Uterus (tissue), 2 donors: Measurements from ENCODE around the gene HSH2D.

ENCODE experiments used
- CTCF ChIP-seq, 4 experiments: fragments of 200-600 bp in 2 of 4; fragments of 450-650 bp in 2 of 4; sonication (generic) in 2 of 4; IDR thresholded peaks; one replicate each; pipeline ENCODE4 v1.5.1; 2016 to 2019; ENCODE audit warnings: antibody characterized with exemption in 4 of 4, mild to moderate bottlenecking in 2 of 4, moderate library complexity in 1 of 4
- POLR2A ChIP-seq, 2 donors: fragments of 450-650 bp; IDR thresholded peaks; one replicate each; pipeline ENCODE4 v1.6.1; 2016; ENCODE audit warnings: antibody characterized with exemption in 2 of 2, mild to moderate bottlenecking in 1 of 2, moderate library complexity in 1 of 2

- TF ChIP-seq CTCF (IDR thresholded peaks at IDR 0.05) (no peak), POLR2A (IDR thresholded peaks at IDR 0.05) (no peak)
These were observed 16.2 kb downstream of the HSH2D start for GRCh38 chr19:16159655-16160054.
